NCI-H146 treated with DMSO at 0.1 percent for 48 hours (cell line): ENCODE data around the gene SNX17.
"Not testable (repeated sequence)": the region's sequence is repeated elsewhere in the genome, so short reads cannot be mapped to it uniquely, and the experiment has no call there.

Experiments used
- DNase-seq: peaks from one replicate; lab custom pipeline; 2025; ENCODE audit not compliant: unreplicated experiment; lab: John Stamatoyannopoulos, UW

SNX17 gene

GRCh38 chr2:27398962-27399361, 28.5 kb downstream of the SNX17 start:
- DNase-seq: no peak

- no peak for DNase-seq
Observed at GRCh38 chr2:27400348-27401135, 30.1 kb downstream of the SNX17 start.

- peak; percentile 44 for DNase-seq
Observed at GRCh38 chr2:27407798-27408491, 37.5 kb downstream of the SNX17 start.

GRCh38 chr2:27408601-27409320, 38.3 kb downstream of the SNX17 start:
- DNase-seq: no peak

GRCh38 chr2:27409321-27410073, 39.1 kb downstream of the SNX17 start, which contains the start of gene PPM1G:
TSS of gene PPM1G (minus strand) at chr2:27409591. CDS start at chr2:27409422, 169 bp downstream.
- DNase-seq: peak; percentile 93

- DNase-seq: no peak
Observed at GRCh38 chr2:27412419-27413152, 42.2 kb downstream of the SNX17 start.

GRCh38 chr2:27416151-27416550, 45.7 kb downstream of the SNX17 start:
- no peak for DNase-seq

GRCh38 chr2:27420996-27421395, 50.6 kb downstream of the SNX17 start:
- DNase-seq: no peak

GRCh38 chr2:27421660-27422250, 51.3 kb downstream of the SNX17 start:
- DNase-seq: no peak

GRCh38 chr2:27422958-27423357, 52.5 kb downstream of the SNX17 start:
- no peak for DNase-seq

GRCh38 chr2:27425039-27425438, 54.6 kb downstream of the SNX17 start:
- not testable (repeated sequence) for DNase-seq
